GM18873 (cell line): Measurements from ENCODE around the gene AUTS2.

Experiments used
- ATAC-seq: cut with Tn5 transposase; IDR thresholded peaks from one replicate; pipeline ENCODE4 v1.9.1; 2021; ENCODE audit warnings: mild to moderate bottlenecking, moderate library complexity, moderate number of reproducible peaks; ENCODE audit not compliant: unreplicated experiment, low FRiP score

Gene AUTS2

GRCh38 chr7:70743531-70744325 is 1145.5 kb downstream of the AUTS2 start:
- no peak for ATAC-seq

- ATAC-seq = no peak
Measured at GRCh38 chr7:70744492-70744891, 1146.2 kb downstream of the AUTS2 start.

DNA sequence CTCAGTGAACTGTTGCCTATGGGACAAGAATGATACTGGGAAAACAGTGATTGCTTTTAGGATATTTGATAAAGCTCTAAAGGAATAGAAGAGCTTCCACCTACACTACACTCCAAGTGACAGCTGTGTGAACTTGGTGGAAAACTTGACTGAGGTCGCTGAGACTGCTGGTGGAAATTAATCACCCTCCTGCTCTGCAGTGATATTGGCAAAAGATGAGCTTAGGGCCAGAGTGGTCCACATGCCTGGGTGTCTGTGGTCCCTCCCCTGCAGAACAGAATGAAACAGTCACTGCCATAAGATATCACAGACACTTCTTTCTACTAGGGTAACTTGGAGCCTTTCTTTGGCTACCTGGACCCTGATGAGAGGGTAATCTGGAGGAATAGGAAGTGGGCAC is 1151.6 kb downstream of the AUTS2 start:
- ATAC-seq = no peak

- ATAC-seq = no peak
Measured at GRCh38 chr7:70751895-70752294, 1153.6 kb downstream of the AUTS2 start.

- no peak for ATAC-seq
Measured at GRCh38 chr7:70752794-70753241, 1154.5 kb downstream of the AUTS2 start.

DNA sequence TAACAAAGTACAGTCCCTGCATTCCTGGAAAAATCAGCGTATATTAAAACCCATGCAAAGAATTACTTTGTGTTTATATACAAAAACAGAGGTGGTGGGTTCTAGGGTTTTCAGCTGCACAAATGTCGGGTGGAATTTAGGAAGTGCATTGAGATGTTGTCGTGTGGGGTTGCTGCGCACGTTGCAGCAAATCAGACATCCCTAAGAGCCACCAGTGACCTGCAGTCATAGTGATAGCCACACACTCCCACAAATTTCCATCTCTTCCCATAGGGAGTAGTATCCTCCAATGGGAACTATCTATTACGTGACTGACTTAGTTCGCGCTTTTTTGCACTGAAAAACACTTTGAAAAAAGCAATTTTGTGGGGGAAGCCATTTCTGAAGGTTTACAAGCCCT is 1158.5 kb downstream of the AUTS2 start:
- no peak for ATAC-seq

GRCh38 chr7:70758646-70759045 is 1160.4 kb downstream of the AUTS2 start:
- no peak for ATAC-seq

- no peak for ATAC-seq
Measured at GRCh38 chr7:70759674-70760073, 1161.4 kb downstream of the AUTS2 start.

DNA sequence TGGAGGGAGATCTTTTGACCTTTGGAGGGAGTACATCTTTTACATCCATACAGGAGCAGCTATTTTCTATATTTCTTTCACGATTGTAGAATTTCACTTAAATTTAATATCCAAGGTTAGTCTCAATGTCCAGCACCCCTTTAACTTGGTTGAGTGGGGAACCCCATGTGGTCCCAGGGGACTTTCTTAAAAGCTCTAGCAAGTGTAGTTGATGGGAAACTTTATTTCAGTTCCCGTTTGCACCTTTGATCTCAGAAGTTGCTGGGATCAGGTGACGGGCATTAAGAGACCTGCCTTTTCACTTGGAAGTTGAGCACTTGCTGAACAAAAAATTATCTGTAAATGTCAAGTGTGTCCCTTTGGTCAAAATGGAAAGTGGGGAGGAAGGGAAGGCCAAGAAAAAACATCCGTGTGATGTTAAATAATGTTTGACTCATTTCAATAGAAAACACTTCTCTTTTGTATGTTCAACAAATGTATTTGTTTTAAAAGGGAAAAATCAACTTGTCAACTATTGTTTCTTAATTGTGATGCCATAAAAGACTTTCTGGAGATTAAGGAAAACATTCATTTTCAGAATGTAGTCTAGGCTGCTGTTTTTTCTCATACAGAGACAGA is 1163.5 kb downstream of the AUTS2 start:
- no peak for ATAC-seq

DNA sequence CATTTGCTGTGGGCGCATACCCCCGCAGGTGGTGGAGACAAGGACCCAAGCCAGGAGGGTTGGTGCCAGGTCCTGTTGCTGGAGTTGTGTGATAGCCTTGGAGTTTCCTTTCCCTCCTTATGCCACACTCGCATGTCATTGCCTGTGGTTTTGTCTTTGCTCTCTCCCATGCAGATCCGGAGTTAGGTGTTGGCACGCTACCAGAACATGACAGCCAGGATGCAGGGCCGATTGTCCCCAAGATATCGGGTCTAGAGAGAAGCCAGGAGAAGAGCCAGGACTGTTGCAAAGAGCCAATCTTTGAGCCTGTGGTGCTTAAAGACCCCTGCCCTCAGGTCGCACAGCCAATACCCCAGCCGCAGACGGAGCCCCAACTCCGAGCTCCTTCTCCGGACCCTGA is 1164.4 kb downstream of the AUTS2 start:
- no peak for ATAC-seq

DNA sequence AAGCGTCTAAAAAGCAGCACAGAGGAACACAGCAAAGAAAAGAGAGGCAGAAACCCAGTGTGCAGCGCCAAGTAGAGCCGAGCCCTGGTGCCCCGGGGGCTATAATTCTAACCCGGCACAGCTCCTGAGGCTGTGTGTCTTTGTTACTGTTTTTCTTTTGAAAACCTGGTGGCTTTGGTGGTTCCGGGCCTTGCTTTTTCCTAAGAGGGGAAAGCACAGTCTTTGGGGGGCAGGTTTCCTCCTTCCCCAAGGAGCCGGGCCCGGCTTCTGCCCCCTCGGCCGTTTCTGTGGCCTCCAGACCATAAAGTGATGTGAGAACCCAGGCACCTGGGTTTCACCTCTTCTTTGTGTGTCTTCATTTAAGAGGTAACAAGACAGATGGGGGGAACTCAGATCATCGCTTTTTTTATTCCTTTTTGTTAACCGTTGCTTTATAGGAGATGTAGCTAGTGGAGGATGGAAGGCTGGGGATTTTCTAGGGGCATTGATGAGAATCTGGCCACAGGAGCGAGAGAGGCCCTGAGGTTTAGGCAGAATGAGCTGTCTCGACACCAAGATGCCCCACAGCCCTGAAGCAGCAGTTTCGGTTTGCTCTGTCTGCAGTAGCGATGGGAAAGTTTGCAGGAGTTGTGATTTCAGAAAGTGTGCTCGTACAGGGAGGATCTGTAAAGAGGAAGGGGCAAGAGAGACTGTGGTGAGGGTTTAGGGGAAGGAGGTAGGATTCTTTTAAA is 1165.9 kb downstream of the AUTS2 start:
- peak; percentile 92 for ATAC-seq

DNA sequence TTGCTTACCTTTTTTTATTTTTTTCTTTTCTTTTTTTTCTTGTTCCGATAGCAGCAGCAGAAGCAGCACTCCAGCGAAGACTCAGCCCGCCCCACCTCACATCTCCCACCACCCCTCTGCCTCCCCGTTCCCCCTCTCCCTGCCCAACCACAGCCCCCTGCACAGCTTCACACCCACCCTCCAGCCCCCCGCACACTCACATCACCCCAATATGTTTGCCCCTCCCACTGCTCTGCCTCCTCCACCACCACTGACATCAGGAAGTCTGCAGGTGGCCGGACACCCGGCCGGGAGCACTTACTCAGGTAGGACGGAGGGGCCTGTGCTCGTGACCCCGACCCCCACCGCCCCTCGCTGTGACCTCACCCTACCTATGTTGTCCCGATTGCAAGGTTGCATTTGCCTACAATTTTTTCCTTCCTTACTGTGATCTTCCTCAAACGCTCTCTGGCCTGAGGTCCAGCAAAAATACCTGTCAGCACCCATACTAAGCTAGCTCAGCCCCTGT is 1166.5 kb downstream of the AUTS2 start:
- ATAC-seq = no peak

DNA sequence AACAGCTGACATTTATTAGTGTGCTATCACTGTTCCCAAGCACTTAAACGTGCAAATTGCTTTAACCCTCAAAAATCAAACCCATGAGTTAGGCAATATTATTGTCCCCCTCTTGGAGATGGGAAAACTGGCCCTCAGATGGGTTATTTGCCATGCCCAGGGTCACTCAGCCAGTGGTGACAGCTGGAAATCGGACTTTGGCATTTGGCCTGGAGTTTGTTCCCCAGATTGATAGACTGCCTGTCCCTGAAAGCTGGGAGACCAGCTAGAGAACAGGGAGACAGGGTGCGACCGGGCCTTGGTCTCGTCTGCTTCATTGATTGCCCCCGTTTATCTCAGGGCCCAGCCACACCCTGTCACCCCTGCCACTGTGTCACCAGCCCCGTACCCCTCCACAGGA is 1167.4 kb downstream of the AUTS2 start:
- ATAC-seq = no peak

- ATAC-seq = no peak
Measured at GRCh38 chr7:70766109-70766508, 1167.8 kb downstream of the AUTS2 start.

GRCh38 chr7:70766694-70767093 is 1168.4 kb downstream of the AUTS2 start:
- no peak for ATAC-seq

- no peak for ATAC-seq
Measured at GRCh38 chr7:70770154-70770553, 1171.9 kb downstream of the AUTS2 start.

DNA sequence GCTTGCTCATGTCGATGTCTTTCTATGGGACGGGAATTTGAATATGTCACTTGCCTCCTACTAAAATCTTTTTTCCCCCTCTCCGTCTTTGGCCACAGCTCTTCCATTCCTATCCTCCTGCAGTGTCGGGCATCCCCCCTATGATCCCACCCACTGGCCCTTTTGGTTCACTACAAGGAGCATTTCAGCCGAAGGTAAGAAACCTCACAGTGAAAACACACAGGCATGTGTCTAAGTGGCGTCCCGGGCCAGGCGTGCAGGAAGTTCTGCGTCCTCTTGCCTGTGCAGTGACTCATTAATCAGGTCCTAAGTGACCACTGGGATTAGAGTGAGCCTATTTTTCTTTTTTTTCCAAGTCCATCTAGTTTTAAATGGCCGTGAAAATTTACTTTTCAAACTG is 1173.2 kb downstream of the AUTS2 start:
- no peak for ATAC-seq

GRCh38 chr7:70772891-70773290 is 1174.6 kb downstream of the AUTS2 start:
- ATAC-seq = no peak

DNA sequence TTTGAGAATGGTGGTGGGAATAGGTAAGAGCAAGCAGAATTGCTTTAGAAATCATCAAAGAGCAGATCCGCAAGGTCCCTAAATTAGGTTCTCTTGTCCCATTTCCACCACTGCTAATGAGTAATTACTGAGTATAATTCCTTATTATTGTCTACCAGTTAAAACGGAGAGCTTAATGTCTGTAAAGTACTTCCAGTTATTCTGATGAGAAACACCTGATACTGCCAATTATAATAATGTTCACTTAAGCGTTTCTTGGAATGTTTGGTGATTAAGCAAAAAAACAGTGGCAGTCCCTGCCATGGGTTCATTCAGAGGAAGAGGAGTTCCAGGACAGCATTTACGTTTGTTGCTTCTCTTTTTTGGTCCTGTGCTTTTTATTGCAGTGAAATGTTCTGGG is 1175.1 kb downstream of the AUTS2 start:
- no peak for ATAC-seq

DNA sequence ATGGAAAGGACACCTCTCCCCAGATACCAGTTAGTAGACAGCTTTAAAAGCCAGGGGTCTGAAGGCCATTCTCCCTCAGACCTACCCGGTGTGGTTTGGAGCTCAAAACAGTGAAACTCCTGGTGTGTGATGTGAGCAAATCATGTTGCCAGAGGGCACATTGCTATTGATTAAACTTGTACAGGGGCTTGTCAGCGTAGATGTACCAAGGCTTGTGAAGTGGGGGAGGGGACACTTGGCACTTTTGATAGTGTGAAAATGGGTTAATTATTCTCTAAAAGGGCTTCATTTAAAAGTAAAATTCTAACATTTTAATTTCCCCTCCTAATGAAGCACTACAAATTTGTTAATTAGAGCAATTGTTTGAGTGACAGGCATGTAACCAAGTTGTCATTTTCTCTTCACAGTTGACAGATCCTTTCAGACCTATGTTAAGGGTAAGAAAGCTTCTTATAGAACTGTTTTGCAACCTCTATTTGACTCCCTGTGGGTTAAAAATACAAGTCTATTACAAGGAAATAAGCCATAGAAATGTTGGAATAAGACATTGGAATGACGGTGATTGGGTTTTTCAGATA is 1176.8 kb downstream of the AUTS2 start:
- no peak for ATAC-seq
